ENCODE measurements around the gene ANLN. TPM values are rescaled to one million over a fixed set of nuclear protein-coding genes. Genes with fewer than 3 reads are reported as not detected.

Gene ANLN
- total and polyA plus RNA-seq, 2 donors from 2014 or later = 0.17 to 1.2 TPM

- DNase-seq = no peak
- TF ChIP-seq CTCF (IDR thresholded peaks at IDR 0.05; ENCODE audit: borderline replicate concordance, extremely low read depth, insufficient read depth) = no peak
Measured at GRCh38 chr7:36439624-36440023, 50.0 kb downstream of the ANLN start.

GRCh38 chr7:36440880-36441279, 51.2 kb downstream of the ANLN start:
- Histone ChIP-seq H3K36me3 (ENCODE audit: control insufficient read depth in 2 of 3, insufficient read depth in 3 of 3, low read length in 3 of 3) (no peaks in the 10 kb centered on the region), H3K27me3 (ENCODE audit: control insufficient read depth, insufficient read depth, low read length) (no peaks in the 10 kb centered on the region), H3K9ac (ENCODE audit: low read length in 3 of 3) (no peak overlapping the region), H3K4me3 (ENCODE audit: low read length in 3 of 3) (no peak overlapping the region), H3K4me1 (ENCODE audit: control insufficient read depth in 2 of 3, insufficient read depth in 2 of 3, low read depth in 1 of 3, low read length in 3 of 3) (no peaks in the 10 kb centered on the region), H3K9me3 (ENCODE audit: control insufficient read depth in 2 of 3, insufficient read depth in 1 of 3, low read length in 3 of 3) (no peaks in the 10 kb centered on the region), H3K27ac (ENCODE audit: low read depth in 2 of 2, low read length in 2 of 2) (no peak overlapping the region)
- intact Hi-C loops (cut with DNase I) = no loop called here
- DNase-seq (peak in 2 of 5 donors; percentile 40 to 48), FAIRE-seq (peak; percentile 23)
- peak; percentile 31 for TF ChIP-seq CTCF (IDR thresholded peaks at IDR 0.05; ENCODE audit: borderline replicate concordance, extremely low read depth, insufficient read depth)

More at GRCh38 chr7:36439624-36440023, 50.0 kb downstream of the ANLN start:
- no peak for FAIRE-seq
- H3K4me3 ChIP-seq (ENCODE audit: low read length in 3 of 3) = no peak overlapping the region
- no peak overlapping the region for H3K9ac ChIP-seq (ENCODE audit: low read length in 3 of 3)
- H3K9me3 ChIP-seq (ENCODE audit: control insufficient read depth in 2 of 3, insufficient read depth in 1 of 3, low read length in 3 of 3) = no peaks in the 10 kb centered on the region
- H3K27me3 ChIP-seq (ENCODE audit: control insufficient read depth, insufficient read depth, low read length) = no peaks in the 10 kb centered on the region
- no peaks in the 10 kb centered on the region for H3K4me1 ChIP-seq (ENCODE audit: control insufficient read depth in 2 of 3, insufficient read depth in 2 of 3, low read depth in 1 of 3, low read length in 3 of 3)
- intact Hi-C loops (cut with DNase I) = no loop called here
- H3K27ac ChIP-seq (ENCODE audit: low read depth in 2 of 2, low read length in 2 of 2) = no peak overlapping the region
- H3K36me3 ChIP-seq (ENCODE audit: control insufficient read depth in 2 of 3, insufficient read depth in 3 of 3, low read length in 3 of 3) = no peaks in the 10 kb centered on the region

- Histone ChIP-seq H3K4me1 (ENCODE audit: control insufficient read depth in 2 of 3, insufficient read depth in 2 of 3, low read depth in 1 of 3, low read length in 3 of 3) (no peaks in the 10 kb centered on the region), H3K9ac (ENCODE audit: low read length in 3 of 3) (no peak overlapping the region), H3K27me3 (ENCODE audit: control insufficient read depth, insufficient read depth, low read length) (no peaks in the 10 kb centered on the region), H3K9me3 (ENCODE audit: control insufficient read depth in 2 of 3, insufficient read depth in 1 of 3, low read length in 3 of 3) (no peaks in the 10 kb centered on the region), H3K4me3 (ENCODE audit: low read length in 3 of 3) (no peak overlapping the region), H3K27ac (ENCODE audit: low read depth in 2 of 2, low read length in 2 of 2) (no peak overlapping the region), H3K36me3 (ENCODE audit: control insufficient read depth in 2 of 3, insufficient read depth in 3 of 3, low read length in 3 of 3) (no peaks in the 10 kb centered on the region)
- intact Hi-C loops (cut with DNase I) = no loop called here
- DNase-seq (peak in 1 of 5 donors; percentile 22), FAIRE-seq (no peak)
- TF ChIP-seq CTCF (IDR thresholded peaks at IDR 0.05; ENCODE audit: borderline replicate concordance, extremely low read depth, insufficient read depth) = peak; percentile 10
Measured at GRCh38 chr7:36441344-36442022, 51.8 kb downstream of the ANLN start.

Data from kidney (tissue), 14 donors.